SHP77 treated with DMSO at 0.1 percent for 48 hours (cell line): Measurements from ENCODE around the gene CRYL1.
"Not testable (repeated sequence)": the region's sequence is repeated elsewhere in the genome, so short reads cannot be mapped to it uniquely, and the experiment has no call there.

ENCODE experiments used
- DNase-seq: peaks from one replicate; lab custom pipeline; 2025; lab: John Stamatoyannopoulos, UW

The CRYL1 gene

DNA sequence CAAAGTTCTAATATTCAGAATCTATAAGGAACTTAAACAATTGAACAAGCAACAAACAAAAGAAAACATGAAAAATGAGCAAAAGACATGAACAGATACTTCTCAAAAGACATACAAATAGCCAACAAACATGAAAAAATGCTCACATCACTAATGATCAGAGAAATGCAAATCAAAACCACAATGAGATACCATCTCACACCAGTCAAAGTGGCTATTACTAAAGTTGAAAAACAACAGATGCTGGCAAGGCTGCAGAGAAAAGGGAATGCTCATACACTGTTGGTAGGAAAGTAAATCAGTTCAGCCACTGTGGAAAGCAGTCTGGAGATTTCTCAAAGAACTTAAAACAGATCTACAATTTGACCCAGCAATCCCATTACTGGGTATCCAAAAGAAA lies 74.3 kb downstream of the CRYL1 start:
- no peak for DNase-seq

DNA sequence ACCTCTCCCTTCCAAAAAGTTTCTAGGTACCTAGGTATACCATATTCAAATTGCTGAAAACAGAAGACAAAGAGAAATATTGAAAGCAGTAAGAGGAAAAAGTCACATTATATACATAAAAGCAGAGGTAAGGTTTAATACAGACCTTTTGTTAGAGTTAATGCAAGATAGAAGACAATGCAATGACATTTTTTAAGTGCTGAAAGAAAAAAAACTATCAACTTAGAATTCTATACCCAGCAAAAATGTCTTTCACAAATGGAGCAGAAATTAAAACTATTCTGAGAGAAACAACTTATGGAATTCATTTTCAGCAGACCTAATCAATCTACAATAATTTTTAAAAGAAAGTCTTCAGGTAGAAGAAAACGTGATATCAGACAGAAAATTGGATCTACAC lies 77.2 kb downstream of the CRYL1 start:
- no peak for DNase-seq

DNA sequence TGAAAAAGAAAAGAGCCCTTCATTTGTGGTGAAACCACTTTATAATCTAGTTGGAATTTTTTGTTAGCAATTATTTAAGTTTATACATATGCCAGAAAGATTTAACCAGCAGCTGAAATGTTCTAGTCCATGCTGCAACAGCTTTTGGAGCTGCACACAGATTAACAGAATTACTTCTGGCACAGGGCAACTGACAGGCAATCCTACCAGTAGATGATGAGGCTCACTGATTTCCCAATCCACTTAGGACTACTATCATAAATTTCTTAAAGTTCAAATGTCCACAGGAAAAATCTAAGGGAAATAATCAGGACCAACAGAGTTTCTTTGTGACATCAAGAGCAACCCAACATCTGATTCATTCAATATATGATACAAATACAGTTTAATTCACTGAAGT lies 78.8 kb downstream of the CRYL1 start:
- DNase-seq, result no peak

DNA sequence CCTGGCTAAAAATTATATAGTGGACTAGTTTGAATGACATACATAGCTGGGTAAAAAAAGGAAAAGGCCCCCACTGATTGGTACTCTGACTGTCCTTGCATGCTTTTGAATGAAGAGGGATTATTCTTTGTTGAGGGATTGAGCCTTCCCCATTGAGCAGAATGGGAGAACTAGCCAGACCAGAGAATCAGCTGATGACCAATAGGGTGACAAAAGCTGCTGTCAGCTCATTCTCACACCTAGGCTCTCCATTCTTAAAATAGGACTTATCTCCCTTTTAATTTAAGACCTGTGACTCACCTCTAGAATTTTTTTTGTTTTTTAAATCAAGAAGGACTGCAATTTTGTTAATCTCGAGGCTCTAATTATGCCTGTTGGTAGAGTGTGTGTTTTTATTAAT lies 79.3 kb downstream of the CRYL1 start:
- no peak for DNase-seq

DNA sequence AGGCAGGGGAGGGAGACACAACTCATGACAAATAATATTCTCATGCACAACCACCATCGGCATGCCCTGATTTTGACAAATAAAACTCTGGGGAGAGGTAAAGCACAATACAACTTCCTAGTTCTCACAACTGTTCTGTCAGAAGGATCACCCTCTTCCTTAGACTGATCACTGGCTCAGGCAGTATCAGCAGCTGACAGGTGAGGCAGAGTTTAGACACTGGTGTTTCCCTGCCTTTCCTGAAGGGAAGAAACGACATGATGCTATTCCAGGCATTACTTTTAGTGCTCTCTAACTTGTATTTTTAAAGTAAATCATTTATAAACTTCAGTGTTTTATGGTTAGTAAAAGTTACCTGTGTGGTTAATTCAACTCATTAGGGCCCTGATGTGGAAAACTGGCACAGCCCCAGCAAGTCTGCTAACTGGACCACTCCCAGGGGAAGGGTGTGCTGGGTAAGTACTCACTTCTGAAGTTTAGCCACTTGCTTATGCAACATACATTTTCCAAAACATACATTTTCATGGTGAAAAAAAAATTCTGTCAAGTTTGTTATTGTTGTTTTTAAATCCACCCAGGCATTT lies 82.8 kb downstream of the CRYL1 start:
- DNase-seq, result no peak

DNA sequence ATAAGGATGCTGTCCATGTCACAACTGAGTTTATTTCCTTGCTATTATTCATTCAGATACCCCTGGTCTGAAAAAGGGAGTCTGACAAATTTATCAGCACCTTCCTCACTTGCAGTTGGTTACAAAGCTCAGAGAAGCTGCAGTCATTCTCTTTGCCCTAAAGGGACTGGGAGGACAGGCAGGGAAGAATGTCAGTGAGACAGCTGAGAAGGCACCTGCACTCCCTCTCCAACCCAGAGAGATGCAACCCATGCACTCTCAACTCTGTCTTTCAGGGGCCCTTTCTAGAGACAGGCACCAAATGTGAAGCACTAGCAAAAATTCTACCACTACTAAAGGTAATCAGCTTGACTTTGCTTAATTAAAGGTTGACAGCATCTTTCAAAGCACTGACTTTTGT lies 83.3 kb downstream of the CRYL1 start:
- DNase-seq, result no peak

DNA sequence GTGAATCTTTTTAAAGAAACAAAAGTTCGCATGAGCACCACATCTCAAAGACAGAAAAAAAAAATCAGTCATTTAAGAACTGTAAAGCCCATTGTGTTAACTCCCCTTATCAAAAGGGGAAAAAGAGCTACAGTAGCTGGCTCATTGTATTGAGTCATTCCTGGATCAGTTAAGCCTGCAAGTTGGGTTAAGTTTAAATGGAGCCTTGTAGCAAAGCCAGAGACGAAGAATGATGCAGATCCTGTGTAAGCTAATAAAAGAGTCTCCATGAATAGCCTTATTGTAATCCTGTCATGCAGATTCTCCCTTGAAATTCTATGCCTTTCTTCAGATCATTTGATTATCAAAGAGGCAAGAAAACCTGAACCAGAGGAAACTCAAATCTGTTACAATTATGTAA lies 83.8 kb downstream of the CRYL1 start:
- DNase-seq, result no peak

DNA sequence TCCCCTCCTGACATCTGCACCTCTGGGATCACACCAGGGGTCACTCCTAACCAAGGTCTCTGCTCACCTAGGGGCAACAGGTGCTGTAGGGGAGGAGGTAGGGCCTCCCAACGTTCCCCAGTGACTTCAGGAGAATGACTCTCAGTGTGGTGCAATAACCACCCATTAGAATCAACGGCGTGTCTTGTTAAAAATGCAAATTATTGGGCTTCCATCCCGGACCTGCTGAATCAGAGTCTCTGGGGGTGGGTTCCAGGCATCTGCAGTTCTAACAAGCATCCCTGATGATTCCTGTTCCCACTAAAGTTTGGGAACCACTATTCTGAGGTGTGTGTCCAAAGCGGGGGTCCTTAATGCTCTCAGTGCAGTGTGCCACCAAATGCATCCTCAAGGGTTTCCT lies 84.6 kb downstream of the CRYL1 start:
- no peak for DNase-seq

DNA sequence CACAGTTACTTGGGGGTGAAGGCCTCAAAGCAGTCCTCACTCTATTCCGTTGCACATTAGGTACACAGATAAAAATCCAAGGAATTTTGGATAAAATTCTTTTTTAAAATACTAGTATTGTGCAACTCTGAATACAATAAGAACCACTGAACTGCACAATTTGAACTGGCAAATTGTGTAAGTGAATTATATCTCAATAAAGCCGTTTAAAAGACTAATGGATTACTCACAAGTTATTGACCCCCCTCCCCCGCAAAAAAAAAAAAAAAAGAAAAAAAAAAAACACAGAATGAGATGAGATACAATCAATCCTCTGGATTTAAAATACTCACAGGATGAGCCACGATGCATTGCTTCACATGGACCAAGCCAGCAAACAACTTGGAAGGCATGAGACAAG lies 86.4 kb downstream of the CRYL1 start:
- no peak for DNase-seq

DNA sequence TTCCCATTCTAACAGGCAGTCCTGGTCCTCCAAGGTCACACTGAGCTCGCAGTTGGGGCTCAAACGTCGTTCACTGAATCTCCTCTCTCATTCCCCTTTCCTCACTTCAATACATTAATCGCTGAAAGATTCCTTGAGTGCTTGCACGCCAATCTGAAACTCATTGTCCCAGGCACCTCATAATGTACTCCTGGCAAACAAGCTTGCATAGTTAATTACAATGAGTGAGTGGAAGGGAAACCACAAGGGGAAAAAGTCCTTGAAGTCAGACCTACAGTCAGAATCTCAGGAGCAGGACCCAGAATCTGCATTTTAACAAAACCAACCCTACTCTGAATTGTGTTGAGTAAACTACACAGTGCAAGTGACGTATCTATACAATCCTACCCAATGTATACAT lies 86.9 kb downstream of the CRYL1 start:
- no peak for DNase-seq

DNA sequence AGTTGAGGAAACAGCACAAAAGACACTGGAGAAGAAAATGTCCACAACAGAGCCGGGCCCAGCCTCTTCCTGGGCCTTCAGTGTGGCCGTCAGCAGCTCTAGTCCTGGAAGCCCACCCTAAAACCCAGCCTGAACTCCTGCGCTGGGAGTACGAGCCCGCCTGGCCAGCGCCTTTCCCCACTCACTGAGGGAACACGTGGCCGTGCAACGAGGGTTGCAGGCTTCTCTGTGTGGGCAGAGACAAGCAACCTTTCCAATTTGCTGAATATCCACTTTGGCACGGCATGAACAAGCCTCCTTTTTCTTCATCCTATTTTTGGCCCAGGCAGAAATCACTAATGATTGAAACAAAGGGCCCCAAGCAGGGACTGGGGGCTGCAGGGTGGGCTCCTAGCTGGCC lies 89.2 kb downstream of the CRYL1 start:
- no peak for DNase-seq

DNA sequence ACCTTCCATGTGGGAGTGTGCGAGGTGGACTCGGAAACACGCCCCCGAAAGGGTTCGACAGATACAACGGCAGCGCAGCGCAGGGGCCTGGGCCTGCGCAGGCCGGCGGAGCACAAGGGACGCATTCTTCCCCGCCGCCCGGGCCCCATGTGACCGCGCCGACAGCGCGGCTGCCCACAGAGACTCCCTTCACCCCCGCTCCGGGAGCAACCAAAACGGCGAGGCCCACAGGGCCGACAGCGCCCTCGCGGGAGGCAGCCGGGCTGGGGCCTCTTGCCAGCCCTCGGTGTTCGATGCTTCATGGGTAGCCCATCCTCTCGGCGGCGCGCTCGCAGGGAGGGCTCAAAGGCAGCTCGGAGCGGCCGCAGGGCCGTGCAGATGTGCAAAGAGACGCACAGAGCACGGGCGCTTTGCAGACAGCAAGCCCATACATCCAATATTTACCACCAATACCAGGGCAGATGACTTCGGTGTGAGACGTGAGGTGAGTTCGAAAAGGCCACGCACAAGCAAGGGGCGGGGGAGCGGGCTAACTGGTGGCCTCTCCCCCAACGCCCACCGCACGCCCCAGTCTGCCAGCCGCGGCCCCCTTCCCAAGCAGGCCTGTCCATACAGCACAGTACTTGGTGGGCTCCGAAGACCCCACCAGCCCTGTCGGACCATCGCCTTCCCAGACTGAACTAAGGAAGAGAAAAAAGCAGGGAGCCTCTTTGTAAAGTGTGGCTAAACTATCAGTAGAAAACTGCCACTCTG lies 89.9 kb downstream of the CRYL1 start:
- no peak for DNase-seq

DNA sequence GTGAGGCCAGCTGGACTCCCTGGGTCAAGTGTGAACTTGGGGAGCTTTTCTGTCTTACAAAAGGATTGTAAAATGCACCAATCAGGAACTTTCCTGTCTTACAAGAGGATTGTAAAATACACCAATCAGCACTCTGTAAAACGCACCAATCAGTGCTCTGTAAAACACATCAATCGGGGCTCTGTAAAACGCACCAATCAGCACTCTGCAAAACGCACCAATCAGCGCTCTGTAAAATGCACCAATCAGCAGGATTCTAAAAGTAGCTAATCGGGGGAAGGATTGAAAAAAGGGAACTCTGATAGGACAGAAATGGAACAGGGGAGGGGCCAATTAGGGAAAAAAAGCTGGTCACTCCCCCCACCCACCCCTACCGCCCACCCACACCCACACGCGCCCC lies 91.4 kb downstream of the CRYL1 start:
- not testable (repeated sequence) for DNase-seq

DNA sequence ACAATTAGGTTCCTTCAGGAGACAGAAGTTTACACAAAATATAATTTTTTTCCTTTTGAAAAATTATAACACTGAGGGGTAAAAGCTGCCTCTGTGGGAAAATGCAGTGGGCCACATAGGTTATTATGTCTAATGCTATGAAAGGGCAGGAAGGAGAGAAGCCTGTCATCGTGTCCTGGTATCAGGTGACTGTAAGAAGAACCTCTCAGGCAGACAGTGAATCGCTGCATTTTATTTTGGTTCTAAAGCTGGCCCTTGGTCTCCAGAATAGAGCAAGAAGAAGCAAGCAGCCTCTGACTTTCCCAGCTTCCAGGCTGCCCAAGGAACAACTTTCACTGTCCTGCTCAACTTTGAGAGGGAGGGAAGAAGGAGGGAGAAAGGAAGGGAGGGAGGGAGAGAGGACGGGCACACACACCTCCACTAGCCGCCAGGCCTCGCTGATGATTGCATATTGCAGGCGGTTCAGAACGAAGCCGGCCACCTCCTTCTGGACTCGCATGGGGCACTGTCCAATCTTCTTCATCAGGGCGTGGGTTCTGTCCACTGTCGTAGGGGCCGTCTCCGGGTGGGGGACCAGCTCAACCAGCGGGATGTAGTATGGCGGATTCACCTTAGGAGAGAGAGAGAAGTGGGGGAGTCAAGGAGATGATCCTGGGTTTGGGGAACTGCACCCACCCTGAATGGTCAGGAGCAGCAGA lies 93.8 kb downstream of the CRYL1 start:
- no peak for DNase-seq

DNA sequence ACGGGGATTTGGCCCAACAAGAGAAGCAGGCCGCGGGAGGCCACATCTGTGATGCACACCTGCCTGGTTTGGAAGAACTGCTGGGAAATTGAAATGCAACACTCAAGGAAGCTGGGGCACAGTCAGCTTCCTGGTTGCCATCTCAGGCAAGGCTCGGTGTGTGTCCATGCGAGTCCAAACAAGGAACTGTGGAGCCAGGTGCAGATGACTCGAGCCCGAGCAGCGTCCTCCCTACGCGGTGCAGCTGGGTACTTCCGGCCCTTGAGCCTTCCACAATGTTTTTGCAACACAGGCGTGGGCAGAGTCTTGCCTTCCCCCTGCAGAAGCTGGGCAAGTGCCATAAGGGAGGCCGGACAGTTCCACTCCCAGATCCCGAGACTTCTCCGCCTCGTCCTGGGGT lies 94.6 kb downstream of the CRYL1 start:
- no peak for DNase-seq

DNA sequence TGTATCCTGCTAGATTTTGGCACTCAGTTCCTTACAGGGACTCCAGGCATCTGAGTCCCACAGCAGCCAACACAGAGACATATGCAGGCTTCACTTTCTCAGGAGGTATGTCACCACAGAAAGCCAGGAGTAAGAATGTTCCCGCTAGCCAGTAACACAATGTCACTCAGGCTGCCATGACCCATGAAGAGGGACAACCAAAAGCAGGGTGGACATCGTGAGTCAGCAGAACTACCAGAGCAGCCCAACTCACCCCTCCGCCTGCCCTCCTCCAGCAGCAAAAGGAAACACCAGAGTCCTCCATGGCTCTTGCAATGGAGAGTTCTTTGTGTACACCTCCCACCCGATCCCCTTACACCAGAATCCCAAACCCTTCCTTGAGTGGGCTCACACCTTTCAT lies 95.4 kb downstream of the CRYL1 start:
- no peak for DNase-seq

DNA sequence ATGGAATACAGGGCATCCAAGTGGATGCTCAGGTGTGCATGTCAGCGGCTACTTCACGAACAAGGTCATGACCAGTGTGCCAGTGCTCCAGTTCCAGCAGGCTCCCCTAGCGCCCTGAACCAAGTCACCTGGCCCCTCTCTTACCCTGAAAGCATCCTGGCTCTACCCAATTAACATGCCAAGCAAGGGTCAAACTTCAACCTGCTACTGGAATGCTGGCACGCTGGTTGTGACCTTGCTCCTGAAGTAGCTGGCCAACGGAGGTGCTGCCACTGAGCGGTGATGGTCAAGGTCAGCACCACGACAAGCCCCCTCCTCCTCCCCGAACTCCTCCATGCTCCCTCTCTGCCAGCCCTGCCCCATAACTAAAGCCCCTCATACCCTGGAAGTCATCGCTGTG lies 96.0 kb downstream of the CRYL1 start:
- DNase-seq, result no peak

DNA sequence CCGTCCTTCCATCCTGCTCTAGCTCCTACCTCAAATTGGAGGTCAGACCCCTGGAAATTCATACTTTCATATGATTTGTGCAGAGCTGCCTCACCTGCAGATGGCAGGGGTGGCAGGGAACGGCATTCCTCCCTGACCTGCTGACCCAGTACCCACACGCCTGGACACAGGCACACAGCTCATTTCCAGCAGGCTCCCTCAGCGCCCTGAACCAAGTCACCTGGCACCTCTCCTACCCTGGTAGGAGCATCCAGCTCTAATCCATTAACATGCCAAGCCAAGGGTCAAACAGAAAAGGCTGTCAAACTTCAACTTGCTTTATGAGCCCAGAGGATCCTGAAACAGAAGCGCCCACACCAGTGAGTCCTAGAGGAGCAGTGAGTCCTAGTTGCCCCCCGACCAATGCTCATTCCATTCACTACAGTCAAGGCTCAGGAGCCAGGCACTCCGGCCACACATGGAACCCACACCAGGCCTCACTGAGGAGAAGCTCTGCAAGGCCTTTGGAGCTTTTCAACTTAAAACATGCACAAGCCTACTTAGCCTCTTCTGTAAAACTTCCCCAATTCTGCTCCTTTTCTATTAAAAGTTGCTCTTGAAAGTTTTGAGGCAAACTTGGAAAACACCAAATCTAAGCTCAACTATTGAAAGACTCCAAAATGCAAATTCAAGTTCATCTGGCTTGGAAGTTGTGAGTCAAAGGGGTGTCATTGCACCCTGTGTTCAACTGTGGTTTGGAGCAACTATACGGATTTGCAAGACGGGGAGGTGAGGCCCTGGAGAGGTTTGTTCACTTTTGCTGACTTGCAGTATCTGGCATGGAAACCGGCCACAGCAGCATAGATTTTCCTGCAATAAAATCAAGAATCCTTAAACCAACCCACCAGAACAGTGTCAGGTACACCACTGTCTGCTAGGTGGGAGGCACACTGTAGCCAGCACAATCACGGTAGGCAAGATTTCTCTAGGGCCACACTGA lies 96.7 kb downstream of the CRYL1 start:
- DNase-seq, result no peak

DNA sequence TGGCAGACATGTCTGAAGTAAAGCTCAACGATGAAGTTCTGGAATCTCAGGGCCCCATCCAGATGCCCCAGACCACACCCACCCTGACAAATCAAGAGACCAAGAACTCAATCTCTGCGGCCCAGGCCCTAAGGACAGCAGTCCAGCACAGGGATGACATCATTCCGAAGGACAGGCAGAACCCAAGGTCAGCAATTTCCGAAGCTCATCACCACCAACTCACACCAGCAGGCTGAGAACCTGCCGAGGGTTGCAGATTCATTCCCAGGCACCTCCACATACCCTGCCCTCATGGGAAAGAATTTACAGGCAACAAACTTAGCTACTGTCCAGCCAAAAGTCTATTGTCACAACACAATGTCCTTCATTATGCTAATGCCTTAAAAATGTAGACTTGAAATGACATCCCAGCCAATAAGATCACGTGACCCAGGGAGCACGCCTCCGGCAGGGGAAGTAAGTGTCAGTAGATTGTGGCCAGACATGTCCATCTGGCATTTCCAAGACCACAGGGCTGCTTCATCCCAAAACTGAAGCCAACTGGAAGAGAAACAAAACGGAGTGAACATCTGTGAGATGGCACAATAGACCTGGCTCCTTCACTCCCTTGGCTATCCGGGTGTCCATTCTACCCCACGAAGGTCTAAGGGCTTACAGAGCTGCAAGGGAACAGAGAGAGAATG lies 98.8 kb downstream of the CRYL1 start:
- DNase-seq, result no peak

DNA sequence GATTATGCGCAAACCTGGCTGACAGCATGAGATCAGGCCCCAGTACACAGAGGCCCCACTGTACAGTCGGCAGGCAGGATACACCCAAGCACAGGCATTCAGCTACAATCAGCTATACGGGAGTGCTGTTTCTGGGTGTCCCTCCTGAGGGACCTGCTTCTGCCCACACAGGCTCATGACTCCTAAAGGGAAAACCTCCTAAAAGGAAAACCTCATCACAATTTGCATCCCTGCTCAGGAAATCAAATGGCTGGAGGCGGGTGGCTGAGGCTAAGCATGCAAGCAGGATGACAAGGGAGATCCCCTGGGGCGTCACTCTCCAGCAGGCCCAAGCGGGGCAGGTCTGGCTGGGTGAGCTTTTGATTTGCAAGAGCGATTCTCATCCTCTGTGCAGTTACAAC lies 99.8 kb downstream of the CRYL1 start:
- no peak for DNase-seq

DNA sequence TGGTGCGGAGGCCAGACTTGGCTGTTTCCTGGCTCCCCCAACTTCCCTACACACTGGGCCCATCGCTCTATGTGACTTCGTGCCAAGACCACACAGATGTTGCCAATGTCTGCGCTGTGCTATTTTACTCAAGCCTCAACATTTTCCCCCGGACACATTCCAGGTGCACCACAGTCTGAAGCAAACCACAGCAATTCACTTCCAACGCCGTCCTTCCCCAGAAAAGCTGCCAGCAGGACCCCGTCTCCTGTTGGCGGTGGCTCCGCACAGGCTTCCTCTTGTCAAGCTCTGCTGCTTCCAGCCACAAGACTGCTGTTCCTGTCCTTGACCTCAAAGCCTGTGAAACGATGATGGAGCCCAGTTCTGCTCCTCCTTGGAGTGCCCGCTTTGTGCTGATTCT lies 100.7 kb downstream of the CRYL1 start:
- no peak for DNase-seq

DNA sequence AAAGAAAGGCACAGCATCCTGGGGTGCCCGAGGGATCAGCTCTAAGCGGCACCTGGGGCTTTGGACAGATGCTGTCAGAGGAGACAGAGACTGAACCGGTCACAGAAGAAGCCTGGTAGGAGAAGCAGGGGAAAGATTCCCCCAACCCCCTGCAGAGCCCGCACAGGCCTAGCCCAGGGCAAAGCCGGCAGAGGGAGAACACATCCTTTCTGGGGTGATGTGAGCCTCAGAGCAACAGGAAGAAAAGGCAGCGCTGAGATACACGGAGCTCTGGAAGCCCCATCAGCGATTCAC lies 101.2 kb downstream of the CRYL1 start:
- no peak for DNase-seq
